Measurements from ENCODE around the gene GSAP. TPM values are rescaled to one million over a fixed set of nuclear protein-coding genes. Genes with fewer than 3 reads are reported as not detected.

The GSAP gene
- total RNA-seq, 1 experiment from 2014 or later: 2.0 TPM

DNA sequence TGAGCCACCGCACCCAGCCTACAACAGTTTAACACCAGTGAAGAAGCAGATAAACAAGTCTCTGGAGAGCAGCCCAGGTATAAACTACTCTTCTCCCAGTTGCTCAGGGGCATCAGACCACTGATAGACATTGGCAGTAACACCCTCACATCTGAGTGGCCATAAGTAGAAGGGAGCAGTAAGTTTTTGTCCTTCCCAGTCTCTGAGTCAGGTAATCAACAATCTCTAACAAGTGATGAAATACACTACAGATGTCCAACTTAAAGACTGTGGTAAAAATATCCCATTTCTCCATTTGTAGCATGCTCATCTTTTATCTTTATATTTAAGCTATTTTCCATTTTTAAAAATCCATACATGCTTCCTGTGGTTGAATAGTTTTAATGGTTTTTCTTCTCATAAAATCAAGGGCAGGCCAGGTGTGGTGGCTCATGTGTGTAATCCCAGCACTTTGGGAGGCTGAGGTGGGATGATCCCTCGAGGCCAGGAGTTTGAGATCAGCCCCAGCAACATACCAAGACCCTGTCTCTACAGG, 78.6 kb downstream of the GSAP start:
- H3K4me3 Mint-ChIP-seq: no peak overlapping the region
- DNase-seq (ENCODE audit: low spot score) (no peak), ATAC-seq (no peak)
- H3K36me3 Mint-ChIP-seq: peaks cover 13% of the 10 kb centered on the region
- no peak for TF ChIP-seq TEAD1 (CRISPR knock-in tag; IDR thresholded peaks at IDR 0.05)
- no peak for TF ChIP-seq GTF2I (CRISPR knock-in tag; conservative IDR thresholded peaks at IDR 0.05)
- TF ChIP-seq, protein P1, sequence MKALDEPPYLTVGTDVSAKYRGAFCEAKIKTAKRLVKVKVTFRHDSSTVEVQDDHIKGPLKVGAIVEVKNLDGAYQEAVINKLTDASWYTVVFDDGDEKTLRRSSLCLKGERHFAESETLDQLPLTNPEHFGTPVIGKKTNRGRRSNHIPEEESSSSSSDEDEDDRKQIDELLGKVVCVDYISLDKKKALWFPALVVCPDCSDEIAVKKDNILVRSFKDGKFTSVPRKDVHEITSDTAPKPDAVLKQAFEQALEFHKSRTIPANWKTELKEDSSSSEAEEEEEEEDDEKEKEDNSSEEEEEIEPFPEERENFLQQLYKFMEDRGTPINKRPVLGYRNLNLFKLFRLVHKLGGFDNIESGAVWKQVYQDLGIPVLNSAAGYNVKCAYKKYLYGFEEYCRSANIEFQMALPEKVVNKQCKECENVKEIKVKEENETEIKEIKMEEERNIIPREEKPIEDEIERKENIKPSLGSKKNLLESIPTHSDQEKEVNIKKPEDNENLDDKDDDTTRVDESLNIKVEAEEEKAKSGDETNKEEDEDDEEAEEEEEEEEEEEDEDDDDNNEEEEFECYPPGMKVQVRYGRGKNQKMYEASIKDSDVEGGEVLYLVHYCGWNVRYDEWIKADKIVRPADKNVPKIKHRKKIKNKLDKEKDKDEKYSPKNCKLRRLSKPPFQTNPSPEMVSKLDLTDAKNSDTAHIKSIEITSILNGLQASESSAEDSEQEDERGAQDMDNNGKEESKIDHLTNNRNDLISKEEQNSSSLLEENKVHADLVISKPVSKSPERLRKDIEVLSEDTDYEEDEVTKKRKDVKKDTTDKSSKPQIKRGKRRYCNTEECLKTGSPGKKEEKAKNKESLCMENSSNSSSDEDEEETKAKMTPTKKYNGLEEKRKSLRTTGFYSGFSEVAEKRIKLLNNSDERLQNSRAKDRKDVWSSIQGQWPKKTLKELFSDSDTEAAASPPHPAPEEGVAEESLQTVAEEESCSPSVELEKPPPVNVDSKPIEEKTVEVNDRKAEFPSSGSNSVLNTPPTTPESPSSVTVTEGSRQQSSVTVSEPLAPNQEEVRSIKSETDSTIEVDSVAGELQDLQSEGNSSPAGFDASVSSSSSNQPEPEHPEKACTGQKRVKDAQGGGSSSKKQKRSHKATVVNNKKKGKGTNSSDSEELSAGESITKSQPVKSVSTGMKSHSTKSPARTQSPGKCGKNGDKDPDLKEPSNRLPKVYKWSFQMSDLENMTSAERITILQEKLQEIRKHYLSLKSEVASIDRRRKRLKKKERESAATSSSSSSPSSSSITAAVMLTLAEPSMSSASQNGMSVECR (CRISPR knock-in tag; IDR thresholded peaks at IDR 0.05; ENCODE audit: borderline replicate concordance): no peak
- TF ChIP-seq, protein P2, sequence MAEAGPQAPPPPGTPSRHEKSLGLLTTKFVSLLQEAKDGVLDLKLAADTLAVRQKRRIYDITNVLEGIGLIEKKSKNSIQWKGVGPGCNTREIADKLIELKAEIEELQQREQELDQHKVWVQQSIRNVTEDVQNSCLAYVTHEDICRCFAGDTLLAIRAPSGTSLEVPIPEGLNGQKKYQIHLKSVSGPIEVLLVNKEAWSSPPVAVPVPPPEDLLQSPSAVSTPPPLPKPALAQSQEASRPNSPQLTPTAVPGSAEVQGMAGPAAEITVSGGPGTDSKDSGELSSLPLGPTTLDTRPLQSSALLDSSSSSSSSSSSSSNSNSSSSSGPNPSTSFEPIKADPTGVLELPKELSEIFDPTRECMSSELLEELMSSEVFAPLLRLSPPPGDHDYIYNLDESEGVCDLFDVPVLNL (CRISPR knock-in tag; IDR thresholded peaks at IDR 0.05; ENCODE audit: borderline replicate concordance, low read depth): no peak
- no peak for TF ChIP-seq GRHL2 (CRISPR knock-in tag; IDR thresholded peaks at IDR 0.05; ENCODE audit: insufficient replicate concordance, severe bottlenecking)
- no peak for TF ChIP-seq ETV6 (CRISPR knock-in tag; IDR thresholded peaks at IDR 0.05)
- TF ChIP-seq, protein P3, sequence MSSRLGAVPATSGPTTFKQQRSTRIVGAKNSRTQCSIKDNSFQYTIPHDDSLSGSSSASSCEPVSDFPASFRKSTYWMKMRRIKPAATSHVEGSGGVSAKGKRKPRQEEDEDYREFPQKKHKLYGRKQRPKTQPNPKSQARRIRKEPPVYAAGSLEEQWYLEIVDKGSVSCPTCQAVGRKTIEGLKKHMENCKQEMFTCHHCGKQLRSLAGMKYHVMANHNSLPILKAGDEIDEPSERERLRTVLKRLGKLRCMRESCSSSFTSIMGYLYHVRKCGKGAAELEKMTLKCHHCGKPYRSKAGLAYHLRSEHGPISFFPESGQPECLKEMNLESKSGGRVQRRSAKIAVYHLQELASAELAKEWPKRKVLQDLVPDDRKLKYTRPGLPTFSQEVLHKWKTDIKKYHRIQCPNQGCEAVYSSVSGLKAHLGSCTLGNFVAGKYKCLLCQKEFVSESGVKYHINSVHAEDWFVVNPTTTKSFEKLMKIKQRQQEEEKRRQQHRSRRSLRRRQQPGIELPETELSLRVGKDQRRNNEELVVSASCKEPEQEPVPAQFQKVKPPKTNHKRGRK (CRISPR knock-in tag; IDR thresholded peaks at IDR 0.05; ENCODE audit: borderline replicate concordance): no peak
- no peak for TF ChIP-seq ZNF396 (CRISPR knock-in tag; IDR thresholded peaks at IDR 0.05; ENCODE audit: borderline replicate concordance)
- TF ChIP-seq, protein P4, sequence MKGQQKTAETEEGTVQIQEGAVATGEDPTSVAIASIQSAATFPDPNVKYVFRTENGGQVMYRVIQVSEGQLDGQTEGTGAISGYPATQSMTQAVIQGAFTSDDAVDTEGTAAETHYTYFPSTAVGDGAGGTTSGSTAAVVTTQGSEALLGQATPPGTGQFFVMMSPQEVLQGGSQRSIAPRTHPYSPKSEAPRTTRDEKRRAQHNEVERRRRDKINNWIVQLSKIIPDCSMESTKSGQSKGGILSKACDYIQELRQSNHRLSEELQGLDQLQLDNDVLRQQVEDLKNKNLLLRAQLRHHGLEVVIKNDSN (CRISPR knock-in tag; IDR thresholded peaks at IDR 0.05): no peak
- TF ChIP-seq, protein P5, sequence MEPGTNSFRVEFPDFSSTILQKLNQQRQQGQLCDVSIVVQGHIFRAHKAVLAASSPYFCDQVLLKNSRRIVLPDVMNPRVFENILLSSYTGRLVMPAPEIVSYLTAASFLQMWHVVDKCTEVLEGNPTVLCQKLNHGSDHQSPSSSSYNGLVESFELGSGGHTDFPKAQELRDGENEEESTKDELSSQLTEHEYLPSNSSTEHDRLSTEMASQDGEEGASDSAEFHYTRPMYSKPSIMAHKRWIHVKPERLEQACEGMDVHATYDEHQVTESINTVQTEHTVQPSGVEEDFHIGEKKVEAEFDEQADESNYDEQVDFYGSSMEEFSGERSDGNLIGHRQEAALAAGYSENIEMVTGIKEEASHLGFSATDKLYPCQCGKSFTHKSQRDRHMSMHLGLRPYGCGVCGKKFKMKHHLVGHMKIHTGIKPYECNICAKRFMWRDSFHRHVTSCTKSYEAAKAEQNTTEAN (CRISPR knock-in tag; IDR thresholded peaks at IDR 0.05): no peak
- no peak for TF ChIP-seq NFYB (CRISPR knock-in tag; conservative IDR thresholded peaks at IDR 0.05; ENCODE audit: low read depth)
- TF ChIP-seq ZNF671 (CRISPR knock-in tag; IDR thresholded peaks at IDR 0.05): no peak
- no peak for TF ChIP-seq ZNF232 (CRISPR knock-in tag; IDR thresholded peaks at IDR 0.05)
- no peak for TF ChIP-seq ZNF219 (CRISPR knock-in tag; IDR thresholded peaks at IDR 0.05; ENCODE audit: borderline replicate concordance)
- no peak for TF ChIP-seq NR3C1 (CRISPR knock-in tag; conservative IDR thresholded peaks at IDR 0.05; ENCODE audit: low read depth)
- no peak for TF ChIP-seq TEAD4 (CRISPR knock-in tag; IDR thresholded peaks at IDR 0.05)
- TF ChIP-seq, protein P6, sequence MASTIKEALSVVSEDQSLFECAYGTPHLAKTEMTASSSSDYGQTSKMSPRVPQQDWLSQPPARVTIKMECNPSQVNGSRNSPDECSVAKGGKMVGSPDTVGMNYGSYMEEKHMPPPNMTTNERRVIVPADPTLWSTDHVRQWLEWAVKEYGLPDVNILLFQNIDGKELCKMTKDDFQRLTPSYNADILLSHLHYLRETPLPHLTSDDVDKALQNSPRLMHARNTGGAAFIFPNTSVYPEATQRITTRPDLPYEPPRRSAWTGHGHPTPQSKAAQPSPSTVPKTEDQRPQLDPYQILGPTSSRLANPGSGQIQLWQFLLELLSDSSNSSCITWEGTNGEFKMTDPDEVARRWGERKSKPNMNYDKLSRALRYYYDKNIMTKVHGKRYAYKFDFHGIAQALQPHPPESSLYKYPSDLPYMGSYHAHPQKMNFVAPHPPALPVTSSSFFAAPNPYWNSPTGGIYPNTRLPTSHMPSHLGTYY (CRISPR knock-in tag; IDR thresholded peaks at IDR 0.05): no peak
- TF ChIP-seq, protein P7, sequence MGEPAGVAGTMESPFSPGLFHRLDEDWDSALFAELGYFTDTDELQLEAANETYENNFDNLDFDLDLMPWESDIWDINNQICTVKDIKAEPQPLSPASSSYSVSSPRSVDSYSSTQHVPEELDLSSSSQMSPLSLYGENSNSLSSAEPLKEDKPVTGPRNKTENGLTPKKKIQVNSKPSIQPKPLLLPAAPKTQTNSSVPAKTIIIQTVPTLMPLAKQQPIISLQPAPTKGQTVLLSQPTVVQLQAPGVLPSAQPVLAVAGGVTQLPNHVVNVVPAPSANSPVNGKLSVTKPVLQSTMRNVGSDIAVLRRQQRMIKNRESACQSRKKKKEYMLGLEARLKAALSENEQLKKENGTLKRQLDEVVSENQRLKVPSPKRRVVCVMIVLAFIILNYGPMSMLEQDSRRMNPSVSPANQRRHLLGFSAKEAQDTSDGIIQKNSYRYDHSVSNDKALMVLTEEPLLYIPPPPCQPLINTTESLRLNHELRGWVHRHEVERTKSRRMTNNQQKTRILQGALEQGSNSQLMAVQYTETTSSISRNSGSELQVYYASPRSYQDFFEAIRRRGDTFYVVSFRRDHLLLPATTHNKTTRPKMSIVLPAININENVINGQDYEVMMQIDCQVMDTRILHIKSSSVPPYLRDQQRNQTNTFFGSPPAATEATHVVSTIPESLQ (CRISPR knock-in tag; IDR thresholded peaks at IDR 0.05): no peak
- H3K9me3 Mint-ChIP-seq: 0 out of 2 replicates have a peak, but pooled peaks cover 4% of the 10 kb centered on the region
- 0 out of 2 replicates have a peak, but pooled peaks cover 6% of the 10 kb centered on the region for H3K27me3 Mint-ChIP-seq (ENCODE audit: low read depth)
- no peak overlapping the region for H3K27ac Mint-ChIP-seq
- CTCF ChIA-PET: no interaction called here
- no peaks in the 10 kb centered on the region; the same call in 1 of the 2 replicates for H3K4me1 Mint-ChIP-seq
- POLR2A ChIA-PET: no interaction called here
